Measurements from ENCODE around the gene CDC25B. TPM values are rescaled to one million over a fixed set of nuclear protein-coding genes. Genes with fewer than 3 reads are reported as not detected.

Gene CDC25B
- total RNA-seq, 1 experiment from 2014 or later, result 223 TPM

DNA sequence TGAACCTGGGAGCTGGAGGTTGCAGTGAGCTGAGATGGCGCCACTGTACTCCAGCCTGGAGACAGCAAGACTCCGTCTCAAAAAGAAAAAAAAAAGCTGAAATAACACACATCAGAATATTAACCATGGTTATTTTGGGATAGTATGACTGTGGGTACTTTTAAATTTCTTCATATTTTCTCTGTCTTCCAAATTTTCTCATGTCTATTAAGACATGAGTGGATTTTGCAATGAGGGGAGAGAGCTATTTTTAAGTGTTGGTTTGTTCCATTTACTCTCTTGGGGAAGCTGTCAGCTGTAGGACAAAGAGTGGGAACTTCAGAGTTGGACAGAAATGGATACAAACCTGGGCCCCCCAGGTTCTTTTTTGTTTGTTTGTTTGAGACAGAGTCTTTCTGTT is 38.8 kb upstream of the CDC25B start (continued):
- TF ChIP-seq POLR2A (IDR thresholded peaks at IDR 0.05; ENCODE audit: borderline replicate concordance, extremely low read depth, insufficient read depth, insufficient read length) (no peak), EZH2phosphoT487 (IDR thresholded peaks at IDR 0.05; ENCODE audit: borderline replicate concordance) (no peak), YY1 (IDR thresholded peaks at IDR 0.05; ENCODE audit: extremely low read depth, insufficient replicate concordance, low read depth, low read length) (no peak), ZFX (IDR thresholded peaks at IDR 0.05) (no peak), CBX3 (IDR thresholded peaks at IDR 0.05; ENCODE audit: low read depth) (no peak)

GRCh38 chr20:3758566-3758965 is 37.5 kb upstream of the CDC25B start:
- DNase-seq (ENCODE audit: low read depth, low spot score), result no peak
- Histone ChIP-seq H4K20me1 (ENCODE audit: insufficient read depth) (no peaks in the 10 kb centered on the region), H3K9me3 (ENCODE audit: control insufficient read depth in 1 of 2, insufficient read depth in 1 of 2, low read depth in 1 of 2, low read length in 2 of 2) (no peaks in the 10 kb centered on the region), H3K9ac (ENCODE audit: low read length) (no peak overlapping the region), H3K36me3 (ENCODE audit: control insufficient read depth in 1 of 2, insufficient read depth in 2 of 2, low read length in 2 of 2) (peaks cover 9 to 33% of the 10 kb centered on the region in 2 experiments; a peak in 3 of 4 replicates), H3K27ac (ENCODE audit: low read depth, low read length) (no peak overlapping the region), H3K4me2 (ENCODE audit: low read length) (no peak overlapping the region), H3K27me3 (ENCODE audit: insufficient read depth, low read length) (no peaks in the 10 kb centered on the region), H3K79me2 (ENCODE audit: insufficient read depth, low read length) (peaks cover 22% of the 10 kb centered on the region), H2AFZ (ENCODE audit: low read depth, low read length, poor library complexity, severe bottlenecking) (no peak overlapping the region), H3K4me3 (replicated peaks in 1 of 2; ENCODE audit: low read depth in 1 of 2, low read length in 2 of 2) (no peak overlapping the region), H3K4me1 (ENCODE audit: control insufficient read depth in 1 of 2, insufficient read depth in 2 of 2, low read length in 2 of 2) (peaks cover 0 to 3% of the 10 kb centered on the region in 2 experiments; a peak in 1 of 4 replicates), H3K9me2 (ENCODE audit: insufficient read depth) (no peaks in the 10 kb centered on the region)
- ChIA-PET RAD21 (ENCODE audit: low non-redundant PET in 1 of 2, low total read pairs in 2 of 2, uncharacterized antibody in 2 of 2, unreplicated experiment in 2 of 2) (no interaction called here), POLR2A (no interaction called here), CTCF (no interaction called here)
- intact Hi-C loops (cut with micrococcal nuclease), result no loop called here
- no peak for TF ChIP-seq SRF (IDR thresholded peaks at IDR 0.05; ENCODE audit: low read depth)
- TF ChIP-seq JUND (IDR thresholded peaks at IDR 0.05), result no peak
- TF ChIP-seq, protein P1, sequence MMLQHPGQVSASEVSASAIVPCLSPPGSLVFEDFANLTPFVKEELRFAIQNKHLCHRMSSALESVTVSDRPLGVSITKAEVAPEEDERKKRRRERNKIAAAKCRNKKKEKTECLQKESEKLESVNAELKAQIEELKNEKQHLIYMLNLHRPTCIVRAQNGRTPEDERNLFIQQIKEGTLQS (IDR thresholded peaks at IDR 0.05), result no peak
- TF ChIP-seq YY1 (IDR thresholded peaks at IDR 0.05; ENCODE audit: extremely low read depth, insufficient replicate concordance, low read depth, low read length), result no peak
- no peak for ATAC-seq
- no TSS peak for BruUV-seq (replicated peaks)

DNA sequence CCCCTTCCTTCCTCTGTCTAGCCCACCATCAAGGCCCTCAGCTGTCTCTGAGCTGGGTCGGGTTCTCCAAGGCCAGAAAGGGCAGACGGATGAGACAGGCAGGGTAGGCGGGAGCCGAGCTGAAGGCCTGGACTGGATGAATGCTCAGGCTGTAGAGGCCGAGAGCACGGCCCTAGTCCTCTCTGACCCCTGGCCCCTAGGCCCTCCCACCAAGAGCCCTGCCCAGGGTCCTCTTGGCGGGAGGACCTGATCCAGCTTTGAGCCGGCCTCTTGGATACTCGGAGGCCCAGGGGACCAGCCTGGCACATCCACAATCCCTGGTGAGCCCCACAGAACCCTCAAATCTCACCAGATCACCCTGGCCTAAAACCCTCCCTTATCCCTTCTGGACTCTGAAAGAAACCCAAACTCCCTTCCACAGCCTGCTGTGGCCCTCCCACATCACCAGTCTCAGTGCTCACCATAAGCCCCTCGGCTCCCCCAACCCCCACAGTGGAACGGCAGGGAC is 36.7 kb upstream of the CDC25B start:
- CTCF ChIA-PET, result no interaction called here
- TF ChIP-seq ZNF274 (IDR thresholded peaks at IDR 0.05; ENCODE audit: low read depth, low read length), result no peak
- no peak for TF ChIP-seq TCF7L2 (IDR thresholded peaks at IDR 0.05; ENCODE audit: borderline replicate concordance, extremely low read depth, insufficient read depth, insufficient read length)
- TF ChIP-seq CEBPB (IDR thresholded peaks at IDR 0.05; ENCODE audit: low read depth), result no peak
- TF ChIP-seq, protein P1 (IDR thresholded peaks at IDR 0.05), result no peak
- no peak for TF ChIP-seq POLR2A (IDR thresholded peaks at IDR 0.05; ENCODE audit: borderline replicate concordance, extremely low read depth, insufficient read depth, insufficient read length)
- TF ChIP-seq RAD21 (IDR thresholded peaks at IDR 0.05; ENCODE audit: low read depth), result no peak
- no peak for TF ChIP-seq FOSL1 (IDR thresholded peaks at IDR 0.05; ENCODE audit: low read depth)
- no peak for TF ChIP-seq EZH2 (IDR thresholded peaks at IDR 0.05)
- no peak for TF ChIP-seq CTCF (IDR thresholded peaks at IDR 0.05 in 2 of 3, conservative IDR thresholded peaks at IDR 0.05 in 1 of 3; ENCODE audit: borderline replicate concordance in 1 of 3, insufficient read depth in 1 of 3, low read depth in 2 of 3, low read length in 2 of 3)
- no peak for TF ChIP-seq SP1 (IDR thresholded peaks at IDR 0.05; ENCODE audit: low read depth)
- no peak for TF ChIP-seq EGR1 (IDR thresholded peaks at IDR 0.05; ENCODE audit: low read depth)
- no peak for TF ChIP-seq MAX (IDR thresholded peaks at IDR 0.05)
- no peak for TF ChIP-seq YY1 (IDR thresholded peaks at IDR 0.05; ENCODE audit: extremely low read depth, insufficient replicate concordance, low read depth, low read length)

More for the DNA sequence above, 36.7 kb upstream of the CDC25B start:
- Histone ChIP-seq H3K9me2 (ENCODE audit: insufficient read depth) (no peaks in the 10 kb centered on the region), H3K4me2 (ENCODE audit: low read length) (no peak overlapping the region), H3K79me2 (ENCODE audit: insufficient read depth, low read length) (peaks cover 28% of the 10 kb centered on the region), H3K4me3 (replicated peaks in 1 of 2; ENCODE audit: low read depth in 1 of 2, low read length in 2 of 2) (no peak overlapping the region), H4K20me1 (ENCODE audit: insufficient read depth) (no peaks in the 10 kb centered on the region), H2AFZ (ENCODE audit: low read depth, low read length, poor library complexity, severe bottlenecking) (no peak overlapping the region), H3K27me3 (ENCODE audit: insufficient read depth, low read length) (no peaks in the 10 kb centered on the region), H3K9ac (ENCODE audit: low read length) (no peak overlapping the region), H3K36me3 (ENCODE audit: control insufficient read depth in 1 of 2, insufficient read depth in 2 of 2, low read length in 2 of 2) (peaks cover 9 to 33% of the 10 kb centered on the region in 2 experiments; a peak in 3 of 4 replicates), H3K4me1 (ENCODE audit: control insufficient read depth in 1 of 2, insufficient read depth in 2 of 2, low read length in 2 of 2) (no peaks in the 10 kb centered on the region; a peak in 1 of 4 replicates), H3K27ac (ENCODE audit: low read depth, low read length) (no peak overlapping the region; the same call in 1 of the 2 replicates), H3K9me3 (ENCODE audit: control insufficient read depth in 1 of 2, insufficient read depth in 1 of 2, low read depth in 1 of 2, low read length in 2 of 2) (no peaks in the 10 kb centered on the region)
- intact Hi-C loops (cut with micrococcal nuclease), result no loop called here
- no TSS peak for BruUV-seq (replicated peaks)
- RAD21 ChIA-PET (ENCODE audit: low non-redundant PET in 1 of 2, low total read pairs in 2 of 2, uncharacterized antibody in 2 of 2, unreplicated experiment in 2 of 2), result no interaction called here
- ATAC-seq (no peak), DNase-seq (ENCODE audit: low read depth, low spot score) (no peak)
- POLR2A ChIA-PET, result no interaction called here

Measured in HCT116 (cell line).